Psoas muscle (tissue), 8 donors: ENCODE data around the gene KLF15. TPM values are rescaled to one million over a fixed set of nuclear protein-coding genes. Genes with fewer than 3 reads are reported as not detected.

Experiments used
- ATAC-seq, 4 donors: fragments of 200-7000 bp; cut with Tn5 transposase; one replicate each; pipeline ENCODE4 v1.9.1; 2020; ENCODE audit warnings: moderate library complexity in 3 of 4, mild to moderate bottlenecking in 2 of 4
- DNase-seq, 2 donors: peaks; one replicate each; pipeline ENCODE4 v3.0.0-alpha.2; 2020
- H3K27ac ChIP-seq: fragments of 200-600 bp; one replicate; pipeline ENCODE4 v1.8.0; 2022
- H3K27me3 ChIP-seq, 3 donors: fragments of 200-600 bp in 1 of 3; one replicate each; pipeline versions ENCODE4 v1.6.1 to v1.8.0; 2013 to 2022; ENCODE audit warnings: low read length in 2 of 3, mild to moderate bottlenecking in 2 of 3, moderate library complexity in 1 of 3; ENCODE audit not compliant: insufficient read depth in 3 of 3
- H3K36me3 ChIP-seq, 2 donors: fragments of 200-600 bp in 1 of 2; one replicate each; pipeline versions ENCODE4 v1.6.1 to v1.8.0; 2013 to 2022; ENCODE audit warnings: low read depth in 1 of 2, mild to moderate bottlenecking in 1 of 2, moderate library complexity in 1 of 2; ENCODE audit not compliant: insufficient read depth in 1 of 2
- H3K4me1 ChIP-seq: fragments of 200-600 bp; one replicate; pipeline ENCODE4 v1.8.0; 2022
- H3K4me3 ChIP-seq: fragments of 200-600 bp; one replicate; pipeline ENCODE4 v1.8.0; 2022; ENCODE audit warnings: mild to moderate bottlenecking
- H3K9me3 ChIP-seq: fragments of 200-600 bp; one replicate; pipeline ENCODE4 v1.8.0; 2022
- WGBS, 3 donors: extraction: QIAGEN DNeasy Blood & Tissue Kit; methylation state at CpG; one replicate each; pipeline versions ENCODE4 v1.1.6 to v1.1.7; 2013; 5-methylcytosine and 5-hydroxymethylcytosine counted together
- intact Hi-C, 2 donors: fragments of 100-400 bp; cut with DNase I; formaldehyde crosslinking; loops; one replicate each; pipeline versions ENCODE4 v1.11.0 to v1.14.2; 2022
- polyA plus RNA-seq, 3 donors: library from polyadenylated mRNA; stranded (reverse); fragments of 200-250 nt; gene quantifications; one replicate each; pipeline ENCODE4 v1.2.3, GENCODE V29; 2013
- total RNA-seq, 4 donors: library from RNA; stranded (reverse); fragmentation: NEBNext Ultra II Directional in 2 of 4; extraction: Animal tissue kit (Norgen Biotek cat#: 25700) in 2 of 4; gene quantifications; one replicate each; pipeline versions ENCODE4 v1.2.1 to v1.2.4, GENCODE V29; 2021 to 2023
- TF ChIP-seq, protein P1 (sequence below): fragments of 200-600 bp; IDR thresholded peaks from one replicate; pipeline ENCODE4 v1.8.0; 2022; ENCODE audit warnings: antibody characterized with exemption
- donor health status: healthy with polysubstance abuse.
- donor health status: DM: no; HTN: no; CAD: no; lungs with moderate emphysema.
- donor health status: Bipolar disorder and iron deficiency.
- donor health status: healthy.
- donor health status: DM: yes; HTN: yes; CAD: no.
- donor health status: DM: no; HTN: no; CAD: no.
- donor health status: DM: no; HTN: no; CAD: no.
- donor health status: DM: yes; HTN: yes; CAD: no.

The KLF15 gene
- total and polyA plus RNA-seq, 7 donors, result 13.2 to 77.6 (median 37.8) TPM

DNA sequence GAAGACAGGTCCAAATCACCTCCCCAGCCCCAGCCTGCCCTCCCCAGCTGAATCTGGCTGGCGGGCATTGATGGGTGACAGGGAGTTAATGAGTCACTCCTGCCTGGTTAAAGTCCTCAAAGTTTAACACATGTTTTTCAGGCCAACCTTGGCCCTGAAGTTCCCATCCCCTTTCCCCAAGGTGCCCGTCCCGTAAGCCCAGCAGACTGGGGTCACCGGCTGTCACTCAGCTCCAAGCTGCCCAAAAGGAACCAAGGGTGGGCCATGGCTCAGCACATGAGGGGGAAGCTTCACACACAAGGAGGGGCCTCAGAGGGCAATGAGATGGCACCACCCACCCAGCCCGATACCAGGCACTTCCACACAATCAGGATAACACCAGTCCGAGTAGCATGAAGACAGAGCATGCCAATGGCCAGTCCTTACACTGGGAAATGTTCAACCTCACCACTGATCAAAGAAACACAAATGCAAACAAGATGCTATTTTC, 10.2 kb upstream of the KLF15 start:
- H3K27ac ChIP-seq, result no peak overlapping the region
- 87 to 94% (median 91%) methylated on average over 6 of the region's 6 CpGs for WGBS, 3 donors
- H3K9me3 ChIP-seq, result no peaks in the 10 kb centered on the region
- no peaks in the 10 kb centered on the region for H3K36me3 ChIP-seq
- ATAC-seq (no peak), DNase-seq (peak in 1 of 2 donors; percentile 19)
- TF ChIP-seq, protein P1, sequence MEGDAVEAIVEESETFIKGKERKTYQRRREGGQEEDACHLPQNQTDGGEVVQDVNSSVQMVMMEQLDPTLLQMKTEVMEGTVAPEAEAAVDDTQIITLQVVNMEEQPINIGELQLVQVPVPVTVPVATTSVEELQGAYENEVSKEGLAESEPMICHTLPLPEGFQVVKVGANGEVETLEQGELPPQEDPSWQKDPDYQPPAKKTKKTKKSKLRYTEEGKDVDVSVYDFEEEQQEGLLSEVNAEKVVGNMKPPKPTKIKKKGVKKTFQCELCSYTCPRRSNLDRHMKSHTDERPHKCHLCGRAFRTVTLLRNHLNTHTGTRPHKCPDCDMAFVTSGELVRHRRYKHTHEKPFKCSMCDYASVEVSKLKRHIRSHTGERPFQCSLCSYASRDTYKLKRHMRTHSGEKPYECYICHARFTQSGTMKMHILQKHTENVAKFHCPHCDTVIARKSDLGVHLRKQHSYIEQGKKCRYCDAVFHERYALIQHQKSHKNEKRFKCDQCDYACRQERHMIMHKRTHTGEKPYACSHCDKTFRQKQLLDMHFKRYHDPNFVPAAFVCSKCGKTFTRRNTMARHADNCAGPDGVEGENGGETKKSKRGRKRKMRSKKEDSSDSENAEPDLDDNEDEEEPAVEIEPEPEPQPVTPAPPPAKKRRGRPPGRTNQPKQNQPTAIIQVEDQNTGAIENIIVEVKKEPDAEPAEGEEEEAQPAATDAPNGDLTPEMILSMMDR, result no peak
- H3K4me3 ChIP-seq, result no peak overlapping the region
- H3K4me1 ChIP-seq, result peaks cover 17% of the 10 kb centered on the region
- intact Hi-C loops, result no loop called here
- H3K27me3 ChIP-seq, result no peaks in the 10 kb centered on the region

DNA sequence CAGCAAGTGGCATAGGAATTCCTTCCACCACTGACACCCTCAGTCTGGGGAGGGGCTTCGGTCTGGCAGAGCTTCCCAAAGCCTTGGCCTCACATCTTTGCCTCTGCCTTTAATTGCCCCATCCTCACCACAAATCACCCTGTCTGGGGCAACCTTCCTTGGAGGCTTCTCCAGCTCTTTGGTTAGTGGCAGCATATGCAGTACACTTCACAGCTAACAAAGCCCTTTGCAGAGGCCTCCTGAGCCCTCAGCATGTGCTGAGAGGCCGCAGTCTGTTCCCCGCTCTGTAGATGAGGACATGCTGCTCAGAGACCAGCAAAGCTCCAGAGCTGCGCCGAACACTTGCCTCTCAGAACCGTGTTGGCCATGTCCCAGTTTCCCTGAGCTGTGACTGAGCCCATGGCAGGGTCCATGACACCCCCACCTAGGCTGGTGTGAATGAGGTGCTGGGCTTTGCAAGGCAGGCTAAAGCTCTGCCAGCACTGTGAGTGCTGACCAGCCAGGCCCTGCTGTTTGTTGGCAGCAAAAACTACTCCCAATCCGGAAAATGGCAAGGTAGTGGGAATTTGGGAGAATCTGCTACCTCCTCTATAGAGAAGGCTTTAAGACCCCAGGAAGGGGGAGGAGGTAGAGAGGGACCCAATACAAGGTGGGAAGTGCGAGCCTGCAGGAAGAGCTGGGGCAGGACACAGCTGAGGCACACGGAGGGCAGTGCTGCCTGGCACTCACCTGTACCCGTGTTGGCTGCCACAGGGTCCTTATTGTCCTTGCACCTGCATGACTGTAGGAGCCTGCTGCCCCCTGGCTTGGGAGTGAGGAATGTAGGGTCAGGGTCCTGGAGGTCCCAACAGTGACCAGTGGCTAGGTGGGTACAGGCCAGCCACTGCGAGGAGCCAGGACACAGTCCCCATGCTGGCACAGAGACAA, 8.4 kb upstream of the KLF15 start:
- Histone ChIP-seq H3K36me3 (no peaks in the 10 kb centered on the region), H3K4me3 (no peak overlapping the region), H3K4me1 (peaks cover 14% of the 10 kb centered on the region), H3K27ac (no peak overlapping the region), H3K27me3 (no peaks in the 10 kb centered on the region), H3K9me3 (no peaks in the 10 kb centered on the region)
- WGBS, 3 donors, result 81 to 88% (median 83%) methylated on average over 11 of the region's 11 CpGs
- ATAC-seq, result no peak
- peak in 1 of 2 donors; percentile 16 for DNase-seq
- TF ChIP-seq, protein P1, result no peak
- intact Hi-C loops, result no loop called here

GRCh38 chr3:126364731-126365301, 7.6 kb upstream of the KLF15 start:
- H3K4me3 ChIP-seq, result no peak overlapping the region
- TF ChIP-seq, protein P1, result no peak
- H3K27ac ChIP-seq, result no peak overlapping the region
- intact Hi-C loops, result no loop called here
- ATAC-seq, result no peak
- peaks cover 8% of the 10 kb centered on the region for H3K4me1 ChIP-seq
- no peaks in the 10 kb centered on the region for H3K9me3 ChIP-seq
- WGBS, 3 donors, result 91 to 98% (median 95%) methylated on average over 5 of the region's 5 CpGs
- H3K36me3 ChIP-seq, result no peaks in the 10 kb centered on the region
- DNase-seq, result peak in 1 of 2 donors; percentile 14
- no peaks in the 10 kb centered on the region for H3K27me3 ChIP-seq

DNA sequence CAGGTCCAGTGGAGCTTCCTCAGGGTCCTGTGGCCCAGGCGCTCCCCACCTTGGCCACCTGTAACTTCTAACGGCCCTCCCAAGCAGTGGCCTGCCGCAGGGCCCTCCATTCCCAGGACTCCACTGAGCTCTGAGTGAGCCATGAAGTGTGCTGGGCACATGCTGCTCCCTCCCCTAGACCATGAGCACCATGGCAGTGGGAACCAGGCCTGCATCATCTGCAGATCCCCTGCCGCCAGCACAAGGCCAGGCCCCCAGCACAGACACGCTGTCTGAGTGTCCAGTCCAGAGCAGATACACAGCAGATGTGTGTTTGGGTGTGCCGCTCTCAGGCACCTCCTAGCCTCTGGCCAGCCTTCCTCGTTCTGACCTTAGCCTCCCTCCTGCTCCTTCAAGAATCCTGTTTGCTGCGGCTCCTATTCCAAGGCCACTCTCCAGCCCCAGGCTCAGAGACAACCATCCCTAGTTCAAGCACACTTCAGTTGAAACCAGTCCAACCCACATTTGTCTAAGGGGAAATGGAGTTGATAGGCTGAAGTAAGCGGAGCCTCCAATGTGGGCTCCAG, 7.0 kb upstream of the KLF15 start:
- intact Hi-C loops, result no loop called here
- ATAC-seq, result no peak

More for the DNA sequence above, 7.0 kb upstream of the KLF15 start:
- H3K27ac ChIP-seq, result no peak overlapping the region
- H3K4me1 ChIP-seq, result peaks cover 3% of the 10 kb centered on the region
- no peaks in the 10 kb centered on the region for H3K9me3 ChIP-seq
- TF ChIP-seq, protein P1, result no peak
- peak in 1 of 2 donors; percentile 28 for DNase-seq
- 95 to 96% (median 96%) methylated on average over 9 of the region's 9 CpGs for WGBS, 3 donors
- H3K4me3 ChIP-seq, result no peak overlapping the region
- H3K27me3 ChIP-seq, result no peaks in the 10 kb centered on the region
- no peaks in the 10 kb centered on the region for H3K36me3 ChIP-seq
